Iris pigment epithelial cell (primary cell): Measurements from ENCODE around the gene AKR7A2.

Experiments used
- DNase-seq: peaks from one replicate; pipeline ENCODE4 v3.0.0-alpha.2; 2011; ENCODE audit warnings: low read depth

The AKR7A2 gene

GRCh38 chr1:19343617-19344350 is 31.8 kb upstream of the AKR7A2 start:
- DNase-seq = no peak

DNA sequence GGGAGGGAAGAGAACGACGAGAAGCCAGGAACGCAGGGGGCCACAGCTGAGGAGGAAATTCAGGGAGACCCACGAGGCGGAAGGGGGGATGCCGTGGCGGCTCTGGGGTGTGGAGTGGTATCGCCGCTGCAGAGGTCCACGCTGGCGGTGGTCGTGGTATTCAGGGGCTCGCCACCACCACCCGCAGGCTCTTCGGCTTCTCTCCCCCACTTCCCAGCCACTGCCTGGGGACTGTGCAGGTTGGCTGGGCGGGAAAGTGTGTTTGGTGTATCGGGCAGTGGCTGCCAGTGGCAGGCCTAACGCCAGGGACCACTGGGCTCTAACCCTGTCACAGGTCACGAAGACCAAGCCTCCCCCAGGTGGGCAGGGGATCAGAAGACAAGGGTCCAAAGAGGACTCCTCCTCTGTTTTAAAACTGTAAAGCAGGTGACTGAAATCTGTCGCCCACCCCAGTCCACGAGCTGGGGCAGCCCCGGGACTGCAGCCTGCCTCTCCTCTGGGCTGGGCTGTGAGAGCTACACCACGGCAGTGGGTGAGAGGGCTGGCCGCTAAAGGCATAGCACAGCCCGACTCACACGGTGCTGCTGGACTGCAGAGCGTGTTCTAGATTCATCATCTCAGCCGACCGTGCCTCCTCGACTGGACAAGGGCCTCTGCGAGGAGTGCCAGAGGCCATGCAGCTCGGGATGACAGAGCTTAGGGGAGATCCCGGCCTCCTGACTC is 31.1 kb upstream of the AKR7A2 start:
- DNase-seq = no peak

- no peak for DNase-seq
Measured at GRCh38 chr1:19342062-19342750, 30.3 kb upstream of the AKR7A2 start.

DNA sequence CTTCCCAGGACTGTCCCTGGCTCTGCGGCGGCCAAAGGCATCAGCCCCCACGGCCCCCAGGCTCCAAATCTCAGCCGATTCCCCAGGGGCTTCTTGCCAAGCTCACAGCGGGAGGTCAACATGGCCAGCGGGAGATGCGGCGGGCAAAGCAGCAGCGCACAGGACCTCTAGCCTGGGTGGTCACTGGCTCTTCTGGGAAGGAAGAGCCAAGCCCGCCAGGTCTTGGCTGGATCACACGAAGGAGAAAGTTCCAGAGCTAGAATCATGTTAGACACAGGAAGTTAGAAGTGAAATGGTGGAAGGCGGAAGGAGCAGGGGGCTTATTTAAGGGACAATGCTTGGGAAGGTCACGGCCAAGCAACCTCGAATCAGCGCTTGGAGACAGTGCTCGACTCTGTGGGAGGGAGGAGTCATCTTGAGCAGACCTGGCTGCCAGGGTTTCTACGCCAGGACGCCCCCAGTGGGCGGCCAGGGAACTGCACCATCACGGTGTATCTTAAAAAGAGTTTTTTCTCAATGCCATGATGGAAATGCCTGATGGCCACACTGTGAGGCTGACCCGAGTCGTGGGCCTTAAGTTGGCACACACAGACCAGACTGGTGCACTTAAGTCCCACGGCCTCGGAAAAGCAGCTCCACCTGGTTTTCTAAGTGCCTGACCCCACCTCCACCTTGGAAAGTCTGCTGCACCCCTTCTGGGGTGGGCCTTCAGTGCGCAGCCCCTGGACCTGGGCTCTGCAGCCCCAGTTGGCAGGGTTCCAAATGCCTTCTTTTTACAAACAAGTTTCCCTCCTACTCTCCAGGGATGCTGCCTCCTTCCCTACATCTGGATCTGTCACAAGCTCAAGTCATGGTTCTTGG is 29.5 kb upstream of the AKR7A2 start:
- DNase-seq = peak; percentile 72

GRCh38 chr1:19340387-19340937 is 28.5 kb upstream of the AKR7A2 start:
- DNase-seq = no peak

GRCh38 chr1:19339214-19339861 is 27.4 kb upstream of the AKR7A2 start:
- DNase-seq = no peak

GRCh38 chr1:19338323-19338762 is 26.4 kb upstream of the AKR7A2 start:
- DNase-seq = no peak

GRCh38 chr1:19337289-19337688 is 25.3 kb upstream of the AKR7A2 start:
- DNase-seq = no peak

- peak; percentile 38 for DNase-seq
Measured at GRCh38 chr1:19336543-19336942, 24.6 kb upstream of the AKR7A2 start.

- no peak for DNase-seq
Measured at GRCh38 chr1:19333587-19334354, 21.8 kb upstream of the AKR7A2 start.

GRCh38 chr1:19332832-19333231 is 20.9 kb upstream of the AKR7A2 start:
- DNase-seq = no peak

GRCh38 chr1:19331262-19331878 is 19.4 kb upstream of the AKR7A2 start:
- DNase-seq = no peak

DNA sequence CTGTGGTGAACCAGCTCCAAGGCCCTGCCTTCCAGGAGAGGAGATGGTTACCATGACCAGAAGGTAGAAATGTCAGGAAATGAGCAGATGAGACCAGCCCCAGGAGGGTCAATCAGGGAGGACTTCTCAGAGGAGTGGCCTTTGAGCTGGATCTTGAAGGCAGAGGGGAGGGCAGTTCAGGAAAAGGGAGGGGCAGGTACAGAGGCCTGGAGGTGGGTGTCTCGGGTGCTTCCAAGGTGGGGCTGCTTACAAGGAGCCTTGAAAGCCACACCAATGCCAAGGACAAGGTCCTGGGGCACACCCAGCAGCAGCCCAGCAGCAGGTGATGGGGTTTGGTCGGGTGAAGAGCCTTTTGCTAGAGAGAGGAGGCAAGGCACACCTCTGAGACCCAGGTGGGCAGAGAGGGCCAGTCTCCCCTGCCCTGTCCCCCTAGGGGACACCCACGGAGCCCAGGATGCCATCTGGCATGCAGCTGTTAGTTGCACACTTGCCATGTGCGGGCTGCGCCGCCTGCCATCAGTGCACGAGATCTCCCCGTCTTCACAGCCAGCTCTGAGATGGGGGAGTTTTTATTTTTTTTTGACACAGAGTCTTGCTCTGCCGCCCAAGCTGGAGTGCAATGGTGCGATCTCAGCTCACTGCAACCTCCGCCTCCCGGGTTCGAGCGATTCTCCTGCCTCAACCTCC is 18.6 kb upstream of the AKR7A2 start:
- DNase-seq = no peak

GRCh38 chr1:19329611-19330010 is 17.7 kb upstream of the AKR7A2 start:
- DNase-seq = no peak

DNA sequence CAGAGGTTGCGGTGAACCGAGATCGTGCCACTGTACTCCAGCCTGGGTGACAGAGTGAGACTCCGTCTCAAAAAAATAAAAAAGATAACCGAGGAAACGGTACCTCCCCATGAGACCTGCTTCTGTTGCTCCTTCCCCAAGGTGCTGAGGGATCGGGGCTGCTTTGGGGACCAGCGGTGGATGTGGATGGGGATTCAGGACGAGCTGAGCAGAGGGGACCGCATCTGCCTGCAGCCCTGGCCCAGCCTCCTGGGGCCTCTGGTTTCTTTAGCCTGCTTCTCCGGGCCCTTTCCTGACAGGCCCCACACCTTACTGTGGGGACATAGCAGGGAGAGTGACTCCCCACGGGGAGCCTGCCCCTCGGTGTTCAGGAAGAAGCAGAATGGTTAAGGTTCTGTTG is 17.2 kb upstream of the AKR7A2 start:
- DNase-seq = no peak

DNA sequence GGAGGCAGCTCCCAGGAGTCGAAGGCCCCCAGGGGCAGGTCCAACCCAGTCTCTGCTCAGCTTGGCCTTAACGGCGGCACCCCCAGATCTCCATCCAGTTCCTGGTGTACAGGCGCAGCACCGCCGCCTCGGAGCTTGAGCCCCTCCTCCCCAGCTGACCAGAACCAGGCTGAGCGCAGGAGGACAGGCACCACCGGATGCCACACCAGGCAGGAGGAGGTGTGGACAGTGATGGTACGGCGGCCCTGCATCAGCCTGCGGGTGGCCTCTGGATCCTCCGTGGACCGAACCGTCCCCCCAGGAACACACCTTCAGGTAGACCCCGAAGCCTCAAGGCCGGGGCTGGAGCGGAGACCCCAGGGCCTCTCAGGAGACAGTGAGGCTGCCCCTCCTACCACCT is 16.5 kb upstream of the AKR7A2 start:
- no peak for DNase-seq

DNA sequence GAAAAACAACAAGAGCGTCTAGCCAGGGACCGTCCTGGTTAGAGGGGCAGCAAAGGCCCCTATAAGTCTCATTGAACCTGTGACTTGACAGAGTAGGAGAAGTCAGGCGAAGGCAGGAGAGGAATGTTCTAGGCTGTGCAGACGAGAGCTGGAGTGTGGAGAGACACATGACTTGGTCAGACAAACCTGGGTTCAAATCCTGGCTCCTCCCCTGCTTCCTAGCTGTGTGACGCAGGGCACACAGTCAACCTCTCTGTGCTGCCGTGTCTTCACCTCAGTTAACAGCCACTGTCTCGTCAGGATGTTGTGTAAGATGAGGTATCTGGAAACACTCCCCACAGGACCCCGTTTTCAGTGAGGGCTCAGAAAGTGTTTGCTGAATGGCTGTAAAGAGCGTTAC is 15.8 kb upstream of the AKR7A2 start:
- DNase-seq = no peak

DNA sequence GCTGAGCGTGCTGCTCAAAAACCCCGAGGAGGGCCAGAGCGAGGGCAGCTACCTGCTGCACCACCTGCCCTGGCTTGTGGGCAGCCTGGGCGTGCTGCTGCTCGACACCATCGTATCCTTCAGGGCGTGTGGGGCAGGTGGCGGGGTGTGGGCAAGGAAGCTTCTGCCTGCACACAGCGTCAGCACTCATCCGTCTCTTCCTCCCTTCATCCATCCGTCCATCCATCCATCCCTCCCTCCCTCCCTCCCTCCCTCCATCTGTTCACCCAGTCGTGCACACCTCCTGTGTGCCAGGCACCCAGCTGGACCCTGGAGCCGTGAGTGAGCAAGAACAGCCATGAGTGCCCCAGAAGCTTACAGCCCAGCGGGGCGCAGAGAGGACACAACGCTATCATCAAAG is 15.4 kb upstream of the AKR7A2 start:
- DNase-seq = no peak

DNA sequence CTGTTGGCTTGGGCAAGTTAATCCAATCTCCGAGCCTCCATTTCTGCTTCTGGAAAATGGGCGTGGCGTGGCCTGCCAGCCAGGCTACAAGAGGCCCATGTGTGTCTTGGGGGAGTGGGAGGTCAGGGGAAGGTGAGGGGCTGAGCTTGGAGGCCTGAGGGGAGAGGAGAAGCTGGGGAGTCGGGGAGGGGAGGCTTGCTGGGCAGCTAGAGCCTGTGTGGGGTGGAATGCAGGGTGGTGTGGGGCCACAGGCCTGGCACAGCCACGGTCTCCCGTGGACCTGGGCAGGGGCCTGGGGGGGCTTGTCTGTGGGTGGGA is 14.8 kb upstream of the AKR7A2 start:
- no peak for DNase-seq
